Medulla oblongata (tissue), 1 donor: ENCODE data around the gene ELOA2.
"Not testable (repeated sequence)": the region's sequence is repeated elsewhere in the genome, so short reads cannot be mapped to it uniquely, and the experiment has no call there.

Experiments
- DNase-seq: peaks from one replicate; pipeline ENCODE4 v3.0.0-alpha.2; 2015; ENCODE audit errors: extremely low spot score

ELOA2 gene, protein sequence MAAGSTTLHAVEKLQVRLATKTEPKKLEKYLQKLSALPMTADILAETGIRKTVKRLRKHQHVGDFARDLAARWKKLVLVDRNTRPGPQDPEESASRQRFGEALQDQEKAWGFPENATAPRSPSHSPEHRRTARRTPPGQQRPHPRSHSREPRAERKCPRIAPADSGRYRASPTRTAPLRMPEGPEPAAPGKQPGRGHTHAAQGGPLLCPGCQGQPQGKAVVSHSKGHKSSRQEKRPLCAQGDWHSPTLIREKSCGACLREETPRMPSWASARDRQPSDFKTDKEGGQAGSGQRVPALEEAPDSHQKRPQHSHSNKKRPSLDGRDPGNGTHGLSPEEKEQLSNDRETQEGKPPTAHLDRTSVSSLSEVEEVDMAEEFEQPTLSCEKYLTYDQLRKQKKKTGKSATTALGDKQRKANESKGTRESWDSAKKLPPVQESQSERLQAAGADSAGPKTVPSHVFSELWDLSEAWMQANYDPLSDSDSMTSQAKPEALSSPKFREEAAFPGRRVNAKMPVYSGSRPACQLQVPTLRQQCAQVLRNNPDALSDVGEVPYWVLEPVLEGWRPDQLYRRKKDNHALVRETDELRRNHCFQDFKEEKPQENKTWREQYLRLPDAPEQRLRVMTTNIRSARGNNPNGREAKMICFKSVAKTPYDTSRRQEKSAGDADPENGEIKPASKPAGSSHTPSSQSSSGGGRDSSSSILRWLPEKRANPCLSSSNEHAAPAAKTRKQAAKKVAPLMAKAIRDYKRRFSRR

DNA sequence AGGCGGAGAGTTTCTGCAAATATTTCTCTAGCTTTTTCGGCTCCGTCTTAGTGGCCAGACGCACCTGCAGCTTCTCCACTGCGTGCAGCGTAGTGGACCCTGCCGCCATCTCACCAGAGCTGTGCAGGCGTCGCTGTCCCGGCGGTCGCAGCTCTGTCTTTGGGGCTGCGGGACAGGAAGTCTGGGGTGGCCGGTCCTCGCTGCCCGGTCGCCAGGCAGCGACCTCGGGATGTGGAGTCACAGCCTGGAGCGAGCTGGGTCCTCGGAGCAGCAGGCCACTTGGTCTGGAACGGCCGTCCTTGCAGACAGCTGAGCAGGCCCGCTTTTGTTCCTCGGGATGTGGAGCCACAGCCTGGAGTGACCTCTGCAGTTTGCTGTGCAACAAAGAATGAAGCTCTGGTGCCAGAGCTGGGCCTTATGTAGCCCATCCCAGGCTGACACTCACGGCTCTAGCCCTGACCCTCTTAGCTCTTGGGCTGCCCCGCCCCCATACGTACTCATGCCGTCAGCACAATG, at the start of gene ELOA2:
TSS of gene ELOA2 (minus strand) at position 466 of the 516 bp plus-strand sequence. CDS start at position 109, 357 bp downstream.
- DNase-seq: no peak

DNA sequence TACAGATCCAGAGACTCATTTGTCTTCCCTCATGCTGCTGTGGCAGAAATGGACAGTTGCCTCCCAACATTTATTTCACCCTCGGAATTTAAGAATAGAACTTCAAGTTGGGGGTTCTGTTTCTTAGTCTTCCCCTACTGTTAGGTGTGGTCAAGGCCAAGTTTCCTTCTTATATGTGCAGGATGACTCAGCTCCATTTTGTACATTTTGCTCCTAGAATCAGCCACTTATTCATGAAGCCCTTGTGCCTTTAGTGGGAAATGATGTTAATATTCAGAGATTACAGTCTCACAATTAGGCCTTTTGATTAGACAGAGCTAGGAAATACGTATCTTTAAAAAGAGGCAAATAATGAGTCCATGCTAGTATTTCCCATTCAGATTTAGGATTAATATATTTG, 46.2 kb upstream of the ELOA2 start:
- no peak for DNase-seq

- DNase-seq: no peak
These were observed 45.5 kb upstream of the ELOA2 start for GRCh38 chr18:47080872-47081271.

- peak; percentile 73 for DNase-seq
These were observed 41.7 kb upstream of the ELOA2 start for GRCh38 chr18:47077111-47077510.

- no peak for DNase-seq
These were observed 39.9 kb upstream of the ELOA2 start for GRCh38 chr18:47075098-47075883.

DNA sequence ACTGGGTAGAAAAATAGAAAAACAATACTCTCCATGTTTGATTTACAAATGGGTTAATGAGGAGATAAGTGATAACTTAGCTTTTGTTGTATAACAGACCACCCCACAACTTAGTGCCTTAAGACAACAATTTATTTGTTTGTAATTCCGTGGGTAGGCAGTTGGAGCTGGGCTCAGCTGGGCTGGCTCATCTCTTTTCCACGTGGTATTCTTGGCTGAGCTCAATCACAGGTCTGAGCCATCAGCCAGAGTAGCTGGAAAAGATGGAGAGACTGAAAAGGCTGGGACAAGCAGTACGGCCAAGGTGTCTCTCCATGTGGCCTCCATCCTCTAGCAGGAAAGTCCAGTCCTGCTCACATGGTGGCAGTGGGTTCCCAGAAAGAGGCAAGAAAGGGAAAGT, 32.2 kb upstream of the ELOA2 start:
- DNase-seq: no peak

DNA sequence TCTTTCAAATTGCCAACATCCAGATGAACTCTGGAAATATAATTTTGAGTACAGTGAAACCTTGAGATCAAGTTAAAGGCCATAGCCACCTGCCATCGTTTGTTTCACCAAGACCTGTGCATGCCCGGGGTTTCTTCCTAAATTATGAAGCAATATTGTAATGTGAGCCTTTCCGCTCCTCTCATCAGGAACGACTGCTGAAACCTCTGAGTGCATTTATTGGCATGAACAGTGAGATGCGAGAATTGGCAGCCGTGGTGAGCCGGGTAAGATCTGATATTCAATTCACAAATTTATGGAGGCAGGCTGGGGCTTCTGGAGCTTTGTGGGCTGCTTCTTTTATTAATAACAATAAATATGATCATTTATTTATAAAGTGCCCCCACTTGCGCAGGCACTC, 27.7 kb upstream of the ELOA2 start:
- DNase-seq: no peak

DNA sequence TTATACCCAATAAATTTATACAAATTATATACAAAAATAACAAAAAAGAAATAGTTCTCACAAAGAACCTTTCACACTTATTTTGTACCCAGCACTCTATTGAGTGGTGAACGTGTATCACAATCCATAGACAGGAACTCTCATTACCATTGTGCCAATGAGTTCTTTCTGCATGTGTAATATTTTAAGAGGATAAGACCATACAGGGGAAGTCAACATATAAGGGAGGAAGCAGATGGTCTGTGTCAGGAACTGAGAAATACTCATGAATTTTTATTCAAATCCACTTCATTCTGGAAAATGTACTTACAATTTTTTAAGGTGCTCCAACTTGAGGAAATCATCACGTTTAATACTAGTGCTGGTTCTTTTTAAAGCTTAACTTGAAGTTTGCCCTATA, 27.1 kb upstream of the ELOA2 start:
- DNase-seq: no peak

- no peak for DNase-seq
These were observed 18.9 kb upstream of the ELOA2 start for GRCh38 chr18:47054369-47054768.

GRCh38 chr18:47050468-47050867, 15.0 kb upstream of the ELOA2 start:
- peak; percentile 81 for DNase-seq

DNA sequence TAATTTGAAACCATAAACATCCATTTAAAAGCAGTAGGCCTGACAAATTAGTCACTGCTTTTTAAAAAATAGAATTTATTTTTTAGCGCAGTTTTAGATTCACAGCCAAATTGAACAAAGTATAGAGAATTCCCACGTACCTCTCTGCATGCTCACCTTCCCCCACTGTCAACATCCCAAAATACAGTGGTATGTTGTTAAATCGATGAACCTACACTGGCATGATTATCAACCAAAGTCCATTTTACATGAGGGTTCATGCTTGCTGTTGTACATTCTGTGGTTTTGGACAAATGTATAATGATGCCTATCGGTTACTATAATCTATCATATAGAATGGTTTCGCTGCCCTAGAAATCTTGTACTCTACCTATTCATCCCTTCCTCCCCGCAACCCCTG, 5.6 kb upstream of the ELOA2 start:
- no peak for DNase-seq

DNA sequence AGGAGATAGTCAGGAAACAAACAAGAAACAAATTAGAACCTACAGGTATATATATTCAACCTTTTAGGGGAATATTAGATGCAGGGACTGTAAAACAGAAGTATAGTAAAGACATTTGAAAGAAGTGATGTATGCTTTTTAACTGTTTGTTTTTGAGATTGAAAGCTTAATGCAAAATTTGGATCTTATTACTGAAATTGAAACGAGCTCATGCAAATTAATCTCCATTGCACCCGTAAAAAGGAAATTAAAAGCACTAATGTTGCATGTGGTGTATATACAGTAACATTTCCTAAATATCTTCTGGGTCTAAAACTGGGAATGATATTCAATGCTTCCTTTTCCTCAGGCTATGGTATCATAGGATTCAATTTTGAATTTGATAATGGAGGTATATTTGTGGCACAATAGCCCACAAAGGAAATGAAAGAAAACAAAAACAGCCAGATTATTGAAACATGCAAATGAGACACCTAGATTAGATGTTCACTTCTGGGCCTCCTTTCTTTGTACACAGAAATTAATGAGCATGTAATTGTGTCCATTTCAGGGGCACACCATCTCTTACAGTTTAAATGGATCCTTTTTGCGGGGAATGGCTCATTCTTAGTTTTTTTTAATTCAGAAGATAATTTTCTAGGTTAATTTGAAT, 1.6 kb upstream of the ELOA2 start:
- DNase-seq: no peak

DNA sequence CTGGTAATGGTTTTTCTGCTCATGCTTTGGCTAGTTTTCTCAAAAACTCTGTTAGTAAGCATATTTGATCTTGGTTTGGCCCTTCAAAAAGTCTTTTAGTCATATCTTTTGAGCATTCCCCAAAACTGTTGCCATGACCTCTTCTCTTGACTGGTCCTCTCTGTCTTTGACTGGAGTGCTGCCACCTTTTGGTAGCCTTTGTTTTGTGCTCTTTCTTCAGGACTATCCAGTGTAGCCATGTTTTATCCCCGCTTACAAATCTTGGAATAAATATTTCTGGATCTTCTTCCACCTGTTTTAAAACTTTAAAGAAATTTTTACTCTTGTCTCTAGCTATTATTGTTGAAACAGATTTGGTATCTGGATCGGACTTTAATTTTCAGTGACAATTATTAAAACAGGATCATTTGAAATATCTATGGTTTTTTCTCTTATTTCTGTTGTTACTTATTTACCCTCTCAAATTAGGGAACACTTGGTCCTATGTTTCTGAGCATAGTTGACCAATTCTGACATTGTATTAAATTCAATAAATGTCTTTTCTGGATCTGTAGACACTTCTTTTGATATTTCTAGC, 965 bp upstream of the ELOA2 start:
- peak; percentile 51 for DNase-seq

GRCh38 chr18:47034591-47034990, 830 bp downstream of the ELOA2 start:
- DNase-seq: not testable (repeated sequence)

GRCh38 chr18:47032945-47033344, 2.5 kb downstream of the ELOA2 start:
- DNase-seq: no peak

- DNase-seq: not testable (repeated sequence)
These were observed 4.5 kb downstream of the ELOA2 start for GRCh38 chr18:47030887-47031286.

GRCh38 chr18:47029684-47030353, 5.6 kb downstream of the ELOA2 start:
- DNase-seq: not testable (repeated sequence)

GRCh38 chr18:47028738-47029137, 6.7 kb downstream of the ELOA2 start:
- not testable (repeated sequence) for DNase-seq

DNA sequence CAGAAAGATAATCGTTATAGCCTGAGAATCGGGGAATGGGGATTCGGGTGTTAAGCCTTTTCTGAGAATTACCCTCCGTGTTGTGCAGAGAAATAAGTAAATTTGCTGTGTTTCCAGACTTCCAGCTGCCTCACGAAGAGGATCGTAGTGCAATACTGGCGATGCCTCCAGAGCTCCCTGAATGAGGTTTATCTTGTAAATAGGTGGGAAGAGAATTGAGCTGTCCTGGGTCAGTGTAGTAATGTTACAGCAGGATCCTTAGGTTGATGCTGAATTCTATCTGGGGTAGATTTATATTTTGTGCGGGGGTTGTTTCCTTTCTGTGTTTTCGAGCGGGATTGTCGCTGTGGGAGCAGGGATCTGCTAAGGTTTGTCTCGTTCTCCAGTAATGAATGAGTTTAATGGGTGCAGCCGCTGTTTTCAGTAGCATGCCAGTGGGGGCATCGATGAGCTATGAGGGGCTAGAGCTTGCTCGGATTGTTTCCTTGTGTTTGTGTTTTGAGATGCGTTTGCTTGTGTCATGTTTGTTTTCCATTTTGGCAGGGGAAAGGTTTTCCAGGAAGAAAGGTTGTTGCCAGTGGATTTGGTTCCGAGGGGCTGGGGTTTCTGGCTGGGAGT, 9.8 kb downstream of the ELOA2 start:
- DNase-seq: not testable (repeated sequence)
